Measurements from ENCODE around the gene SIVA1.
"Not testable (repeated sequence)": the region's sequence is repeated elsewhere in the genome, so short reads cannot be mapped to it uniquely, and the experiment has no call there.

SIVA1 gene

GRCh38 chr14:104721505-104722431 is 31.2 kb upstream of the SIVA1 start:
- no peak for FAIRE-seq

GRCh38 chr14:104722938-104723650 is 29.9 kb upstream of the SIVA1 start:
- no peak for FAIRE-seq

- no peak for FAIRE-seq
Measured at GRCh38 chr14:104723651-104724406, 29.1 kb upstream of the SIVA1 start, which contains the start of gene ADSS1. Gene ADSS1, plus strand, starts transcription at chr14:104724229. Its CDS starts 42 bp downstream, at chr14:104724271.

- FAIRE-seq: no peak
Measured at GRCh38 chr14:104724407-104724980, 28.5 kb upstream of the SIVA1 start.

GRCh38 chr14:104724981-104725771 is 27.8 kb upstream of the SIVA1 start:
- no peak for FAIRE-seq

GRCh38 chr14:104725772-104726548 is 27.0 kb upstream of the SIVA1 start:
- no peak for FAIRE-seq

GRCh38 chr14:104726600-104727451 is 26.1 kb upstream of the SIVA1 start:
- FAIRE-seq: no peak

GRCh38 chr14:104728631-104729030 is 24.3 kb upstream of the SIVA1 start:
- no peak for FAIRE-seq

GRCh38 chr14:104729176-104729834 is 23.6 kb upstream of the SIVA1 start:
- not testable (repeated sequence) for FAIRE-seq

GRCh38 chr14:104729835-104730181 is 23.1 kb upstream of the SIVA1 start:
- FAIRE-seq: no peak

- no peak for FAIRE-seq
Measured at GRCh38 chr14:104730487-104730886, 22.5 kb upstream of the SIVA1 start.

- FAIRE-seq: no peak
Measured at GRCh38 chr14:104731320-104732294, 21.3 kb upstream of the SIVA1 start.

GRCh38 chr14:104732355-104732804 is 20.6 kb upstream of the SIVA1 start:
- no peak for FAIRE-seq

- FAIRE-seq: no peak
Measured at GRCh38 chr14:104732931-104733681, 19.8 kb upstream of the SIVA1 start.

- no peak for FAIRE-seq
Measured at GRCh38 chr14:104734051-104734587, 18.8 kb upstream of the SIVA1 start.

GRCh38 chr14:104734601-104734990 is 18.4 kb upstream of the SIVA1 start:
- FAIRE-seq: no peak

Measured in G401.6 (cell line).